ACC112 (cell line): Measurements from ENCODE around the gene CORO6.
A peak's percentile ranks its signal among the peaks of the same experiment; 100 is the strongest.

Source experiments
- H2AFZ ChIP-seq: fragments of 200-600 bp; sonication (generic); one replicate; pipeline ENCODE4 v1.6.0; 2017; ENCODE audit warnings: antibody characterized with exemption, low read length; ENCODE audit not compliant: unreplicated experiment
- H3K27ac ChIP-seq: fragments of 200-600 bp; sonication (generic); 2 replicates; pipeline ENCODE4 v1.5.1; 2014; ENCODE audit warnings: low read depth, mild to moderate bottlenecking, antibody characterized with exemption, low read length, moderate library complexity
- H3K27me3 ChIP-seq: fragments of 200-600 bp; sonication (generic); 2 replicates; pipeline ENCODE4 v1.6.1; 2014; ENCODE audit warnings: mild to moderate bottlenecking, antibody characterized with exemption, low read length, moderate library complexity, mixed read lengths; ENCODE audit not compliant: insufficient read depth
- H3K36me3 ChIP-seq: fragments of 200-600 bp; sonication (generic); 2 replicates; pipeline ENCODE4 v1.6.1; 2016; ENCODE audit warnings: mild to moderate bottlenecking, antibody characterized with exemption, low read length, moderate library complexity, mixed read lengths; ENCODE audit not compliant: insufficient read depth
- H3K4me1 ChIP-seq: fragments of 200-600 bp; sonication (generic); one replicate; pipeline ENCODE4 v1.6.1; 2016; ENCODE audit warnings: low read length, mixed read lengths; ENCODE audit not compliant: insufficient read depth, unreplicated experiment, control insufficient read depth
- H3K4me3 ChIP-seq: fragments of 200-600 bp; sonication (generic); 2 replicates; pipeline ENCODE4 v1.5.1; 2014; ENCODE audit warnings: mild to moderate bottlenecking, low read depth, low read length
- H3K79me2 ChIP-seq: fragments of 200-600 bp; sonication (generic); one replicate; pipeline ENCODE4 v1.6.0; 2016; ENCODE audit warnings: low read length; ENCODE audit not compliant: control insufficient read depth, unreplicated experiment, insufficient read depth

CORO6 gene

GRCh38 chr17:29590411-29591145, 32.1 kb downstream of the CORO6 start:
- peaks cover 44% of the 10 kb centered on the region for H3K4me1 ChIP-seq
- H3K79me2 ChIP-seq: peaks cover 35% of the 10 kb centered on the region
- H3K27me3 ChIP-seq: no peaks in the 10 kb centered on the region
- H2AFZ ChIP-seq: peak overlapping the region; percentile 83
- H3K27ac ChIP-seq: peak overlapping the region; percentile 34
- peak overlapping the region; percentile 80 for H3K4me3 ChIP-seq
- no peaks in the 10 kb centered on the region for H3K36me3 ChIP-seq

- no peaks in the 10 kb centered on the region for H3K36me3 ChIP-seq
- peaks cover 45% of the 10 kb centered on the region for H3K4me1 ChIP-seq
- H3K79me2 ChIP-seq: peaks cover 42% of the 10 kb centered on the region
- no peaks in the 10 kb centered on the region for H3K27me3 ChIP-seq
- H3K4me3 ChIP-seq: peak within 1 kb of the TSS; percentile 92
- H2AFZ ChIP-seq: peak within 1 kb of the TSS; percentile 83
- peak within 1 kb of the TSS; percentile 34; the same call in 1 of the 2 replicates for H3K27ac ChIP-seq
Measured at GRCh38 chr17:29589524-29590410, 32.9 kb downstream of the CORO6 start, which contains the start of gene GIT1. TSS of gene GIT1 (minus strand) at chr17:29589648. CDS start at chr17:29589378, 270 bp downstream.

- peaks cover 50% of the 10 kb centered on the region for H3K4me1 ChIP-seq
- peak overlapping the region; percentile 8 for H2AFZ ChIP-seq
- H3K4me3 ChIP-seq: peak overlapping the region; percentile 92
- H3K27ac ChIP-seq: no peak overlapping the region
- no peaks in the 10 kb centered on the region for H3K36me3 ChIP-seq
- H3K27me3 ChIP-seq: no peaks in the 10 kb centered on the region
- H3K79me2 ChIP-seq: peaks cover 46% of the 10 kb centered on the region
Measured at GRCh38 chr17:29588562-29589411, 33.9 kb downstream of the CORO6 start.

- Histone ChIP-seq H2AFZ (peak overlapping the region; percentile 8), H3K36me3 (no peaks in the 10 kb centered on the region), H3K27ac (no peak overlapping the region), H3K79me2 (peaks cover 49% of the 10 kb centered on the region), H3K4me1 (peaks cover 50% of the 10 kb centered on the region), H3K4me3 (peak overlapping the region; percentile 92), H3K27me3 (no peaks in the 10 kb centered on the region)
Measured at GRCh38 chr17:29588017-29588561, 34.6 kb downstream of the CORO6 start.

GRCh38 chr17:29587591-29587990, 35.1 kb downstream of the CORO6 start:
- no peak overlapping the region for H3K27ac ChIP-seq
- peaks cover 47% of the 10 kb centered on the region for H3K4me1 ChIP-seq
- H3K27me3 ChIP-seq: no peaks in the 10 kb centered on the region
- peak overlapping the region; percentile 92 for H3K4me3 ChIP-seq
- peaks cover 49% of the 10 kb centered on the region for H3K79me2 ChIP-seq
- H3K36me3 ChIP-seq: peaks cover 2% of the 10 kb centered on the region; the same call in 1 of the 2 replicates
- H2AFZ ChIP-seq: no peak overlapping the region

- Histone ChIP-seq H3K27me3 (no peaks in the 10 kb centered on the region), H2AFZ (no peak overlapping the region), H3K4me3 (peak overlapping the region; percentile 92; the same call in 1 of the 2 replicates), H3K27ac (no peak overlapping the region), H3K79me2 (peaks cover 51% of the 10 kb centered on the region), H3K36me3 (peaks cover 8% of the 10 kb centered on the region; the same call in 1 of the 2 replicates), H3K4me1 (peaks cover 40% of the 10 kb centered on the region)
Measured at GRCh38 chr17:29586676-29587469, 35.8 kb downstream of the CORO6 start.

- H3K4me3 ChIP-seq: no peak overlapping the region
- peaks cover 8% of the 10 kb centered on the region; the same call in 1 of the 2 replicates for H3K36me3 ChIP-seq
- peaks cover 51% of the 10 kb centered on the region for H3K79me2 ChIP-seq
- H2AFZ ChIP-seq: no peak overlapping the region
- no peak overlapping the region for H3K27ac ChIP-seq
- no peaks in the 10 kb centered on the region for H3K27me3 ChIP-seq
- H3K4me1 ChIP-seq: peaks cover 34% of the 10 kb centered on the region
Measured at GRCh38 chr17:29585080-29585751, 37.5 kb downstream of the CORO6 start.

GRCh38 chr17:29584452-29585079, 38.1 kb downstream of the CORO6 start:
- no peaks in the 10 kb centered on the region for H3K27me3 ChIP-seq
- no peak overlapping the region for H3K27ac ChIP-seq
- no peak overlapping the region for H2AFZ ChIP-seq
- H3K4me3 ChIP-seq: no peak overlapping the region
- H3K79me2 ChIP-seq: peaks cover 51% of the 10 kb centered on the region
- peaks cover 8% of the 10 kb centered on the region; the same call in 1 of the 2 replicates for H3K36me3 ChIP-seq
- H3K4me1 ChIP-seq: peaks cover 29% of the 10 kb centered on the region
